SJCRH30 (cell line): Measurements from ENCODE around the gene RTP5. TPM values are rescaled to one million over a fixed set of nuclear protein-coding genes. Genes with fewer than 3 reads are reported as not detected.
"Not testable (repeated sequence)": the region's sequence is repeated elsewhere in the genome, so short reads cannot be mapped to it uniquely, and the experiment has no call there.

Experiments
- DNase-seq, 2 experiments: peaks; one replicate each; pipeline ENCODE4 v3.0.0-alpha.2; 2015 to 2020
- H3K27ac ChIP-seq: fragments of 250-450 bp; sonication (Bioruptor Pico); 2 replicates; pipeline ENCODE4 v1.5.1; 2020; ENCODE audit warnings: mild to moderate bottlenecking, moderate library complexity
- H3K27me3 ChIP-seq: fragments of 250-450 bp; sonication (Bioruptor Pico); 2 replicates; pipeline ENCODE4 v1.5.1; 2020; ENCODE audit warnings: mild to moderate bottlenecking, moderate library complexity
- H3K36me3 ChIP-seq: fragments of 250-450 bp; sonication (Bioruptor Pico); 2 replicates; pipeline ENCODE4 v1.5.1; 2020; ENCODE audit warnings: mild to moderate bottlenecking, moderate library complexity
- H3K4me1 ChIP-seq: fragments of 250-450 bp; sonication (Bioruptor Pico); 2 replicates; pipeline ENCODE4 v1.5.1; 2020; ENCODE audit warnings: mild to moderate bottlenecking, moderate library complexity
- H3K4me3 ChIP-seq: fragments of 250-450 bp; sonication (Bioruptor Pico); 2 replicates; pipeline ENCODE4 v1.5.1; 2020; ENCODE audit warnings: mild to moderate bottlenecking, moderate library complexity
- H3K9me3 ChIP-seq: fragments of 250-450 bp; sonication (Bioruptor Pico); replicated peaks from 2 replicates; pipeline ENCODE4 v1.5.1; 2020; ENCODE audit warnings: mild to moderate bottlenecking, moderate library complexity
- total RNA-seq: library from RNA; depleted of rRNA; stranded (reverse); fragments of >200 nt; shearing (Covaris generic); gene quantifications from 2 replicates; pipeline ENCODE4 v1.2.3, GENCODE V29; 2014; rRNA removed

The RTP5 gene
- not detected in 2 replicates for total RNA-seq

DNA sequence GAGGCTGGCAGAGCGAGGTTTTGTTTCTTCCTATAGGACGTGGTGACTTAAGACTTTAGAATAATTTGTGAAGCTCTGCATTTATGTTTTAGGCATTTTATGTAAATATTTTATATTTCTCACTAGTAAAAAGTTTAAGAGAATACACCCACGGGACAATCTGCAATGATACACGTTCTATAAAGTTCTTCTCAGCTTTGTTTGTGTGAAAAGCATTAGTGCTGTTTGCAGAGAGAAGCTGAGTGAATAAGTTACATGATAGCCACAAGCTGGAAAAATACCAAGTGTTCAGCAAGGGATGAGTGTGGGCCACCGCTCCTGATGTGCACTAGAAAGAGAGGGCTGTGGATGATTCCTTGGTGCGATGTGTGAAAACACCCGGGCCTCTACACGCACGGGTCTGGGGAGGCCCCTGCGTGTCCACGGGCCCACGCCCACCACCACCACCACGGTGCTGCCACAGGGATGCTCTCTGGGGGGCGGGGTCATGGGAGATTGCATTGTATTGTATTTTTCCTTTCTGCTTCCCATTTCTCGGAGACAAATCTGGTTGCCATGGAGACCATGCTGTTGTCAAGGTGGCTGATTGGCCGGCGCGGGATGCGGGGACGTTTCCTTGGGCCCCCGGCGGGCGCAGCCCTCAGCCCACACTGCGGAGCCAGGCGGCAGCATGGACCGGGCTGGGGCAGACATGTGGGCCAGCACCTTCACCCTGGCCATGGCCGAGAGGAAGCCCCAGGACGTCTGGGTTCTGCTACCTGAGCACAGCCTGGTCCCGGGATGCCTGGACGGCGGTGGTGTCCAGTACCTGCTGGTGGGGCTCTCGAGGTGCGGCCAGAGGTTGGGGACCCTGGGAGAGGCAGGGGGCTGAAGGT, at the start of gene RTP5:
Gene RTP5, plus strand, starts transcription at position 643 of the 875 bp plus-strand sequence. Its CDS starts 28 bp downstream, at position 671.
- H3K9me3 ChIP-seq, result peaks cover 4% of the 10 kb centered on the region; the same call in 1 of the 2 replicates
- H3K36me3 ChIP-seq, result no peaks in the 10 kb centered on the region
- H3K27ac ChIP-seq, result no peak within 1 kb of the TSS
- peaks cover 36% of the 10 kb centered on the region for H3K4me1 ChIP-seq
- H3K4me3 ChIP-seq, result no peak within 1 kb of the TSS
- no peak for DNase-seq
- peaks cover 13% of the 10 kb centered on the region; the same call in 1 of the 2 replicates for H3K27me3 ChIP-seq

DNA sequence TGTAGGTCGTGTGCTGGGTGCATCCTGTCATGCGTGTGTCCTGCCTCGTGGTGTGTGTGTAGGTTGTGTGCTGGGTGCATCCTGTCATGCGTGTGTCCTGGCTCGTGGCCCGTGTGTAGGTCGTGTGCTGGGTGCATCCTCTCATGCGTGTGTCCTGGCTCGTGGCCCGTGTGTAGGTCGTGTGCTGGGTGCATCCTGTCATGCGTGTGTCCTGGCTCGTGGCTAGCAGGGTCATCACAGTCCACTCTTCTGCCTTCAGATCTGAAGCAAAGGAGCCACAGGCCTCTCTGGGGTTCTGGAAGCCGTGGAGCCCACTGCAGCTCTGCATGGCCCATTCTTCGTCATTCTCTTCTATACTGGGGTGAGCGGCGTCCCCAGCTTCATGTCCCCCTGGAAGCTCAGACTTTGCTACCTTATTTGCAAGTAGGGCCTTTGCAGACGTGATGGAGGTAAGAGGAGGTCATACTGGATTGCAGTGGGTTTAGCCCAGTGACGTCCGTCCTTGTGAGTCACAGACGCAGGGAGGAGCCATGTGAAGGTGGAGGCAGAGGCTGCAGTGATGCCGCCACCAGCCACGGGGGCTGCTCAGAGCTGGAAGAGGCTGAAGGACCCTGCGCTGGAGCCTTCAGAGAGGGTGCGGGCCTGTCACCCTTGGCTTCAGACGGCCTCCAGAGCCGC, 49.4 kb upstream of the RTP5 start:
- H3K36me3 ChIP-seq, DNase-seq, H3K4me3 ChIP-seq, H3K27ac ChIP-seq, H3K27me3 ChIP-seq, H3K9me3 ChIP-seq, H3K4me1 ChIP-seq: not testable (repeated sequence)

DNA sequence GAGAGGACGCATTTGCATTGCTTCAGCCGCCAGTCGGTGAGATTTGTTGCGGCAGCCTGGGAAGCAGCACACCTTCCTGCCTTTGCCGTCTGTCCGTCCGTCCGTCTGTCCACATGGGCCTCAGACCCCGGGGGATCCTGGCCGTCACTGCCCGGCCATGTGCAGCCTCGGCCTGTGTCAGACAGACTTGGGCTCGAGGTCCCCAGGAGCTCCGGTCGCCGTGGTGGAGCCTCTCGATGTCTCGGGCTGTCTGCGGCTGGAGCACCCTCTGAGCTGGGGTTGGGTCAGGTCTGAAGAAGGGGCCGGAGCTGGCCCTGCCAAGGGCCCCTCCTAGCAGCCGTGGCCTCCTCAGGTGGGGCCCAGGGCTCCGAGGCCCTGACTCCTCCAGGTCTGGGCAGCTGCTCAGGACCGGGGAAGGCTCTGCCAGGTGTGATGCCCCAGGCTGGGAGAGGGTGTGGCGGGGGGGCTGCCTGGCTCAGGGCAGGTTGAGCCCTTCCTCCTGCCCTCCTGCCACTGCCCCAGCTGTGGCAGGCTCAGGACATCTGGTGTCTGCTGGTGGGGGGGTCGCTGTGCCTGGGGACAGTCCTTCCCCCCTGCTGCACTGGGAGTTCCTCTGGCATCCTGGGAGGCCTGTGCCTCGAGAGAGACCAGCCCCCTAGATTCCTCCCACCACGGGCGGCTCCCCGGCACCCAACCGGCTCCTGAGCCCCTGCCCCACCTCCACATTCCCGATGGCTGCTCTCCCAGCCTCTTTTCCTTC, 48.7 kb upstream of the RTP5 start:
- Histone ChIP-seq H3K36me3 (no peaks in the 10 kb centered on the region), H3K27ac (no peak overlapping the region), H3K4me3 (no peak overlapping the region), H3K4me1 (no peaks in the 10 kb centered on the region), H3K27me3 (no peaks in the 10 kb centered on the region), H3K9me3 (0 out of 2 replicates have a peak, but pooled peaks cover 3% of the 10 kb centered on the region)
- DNase-seq, result no peak

DNA sequence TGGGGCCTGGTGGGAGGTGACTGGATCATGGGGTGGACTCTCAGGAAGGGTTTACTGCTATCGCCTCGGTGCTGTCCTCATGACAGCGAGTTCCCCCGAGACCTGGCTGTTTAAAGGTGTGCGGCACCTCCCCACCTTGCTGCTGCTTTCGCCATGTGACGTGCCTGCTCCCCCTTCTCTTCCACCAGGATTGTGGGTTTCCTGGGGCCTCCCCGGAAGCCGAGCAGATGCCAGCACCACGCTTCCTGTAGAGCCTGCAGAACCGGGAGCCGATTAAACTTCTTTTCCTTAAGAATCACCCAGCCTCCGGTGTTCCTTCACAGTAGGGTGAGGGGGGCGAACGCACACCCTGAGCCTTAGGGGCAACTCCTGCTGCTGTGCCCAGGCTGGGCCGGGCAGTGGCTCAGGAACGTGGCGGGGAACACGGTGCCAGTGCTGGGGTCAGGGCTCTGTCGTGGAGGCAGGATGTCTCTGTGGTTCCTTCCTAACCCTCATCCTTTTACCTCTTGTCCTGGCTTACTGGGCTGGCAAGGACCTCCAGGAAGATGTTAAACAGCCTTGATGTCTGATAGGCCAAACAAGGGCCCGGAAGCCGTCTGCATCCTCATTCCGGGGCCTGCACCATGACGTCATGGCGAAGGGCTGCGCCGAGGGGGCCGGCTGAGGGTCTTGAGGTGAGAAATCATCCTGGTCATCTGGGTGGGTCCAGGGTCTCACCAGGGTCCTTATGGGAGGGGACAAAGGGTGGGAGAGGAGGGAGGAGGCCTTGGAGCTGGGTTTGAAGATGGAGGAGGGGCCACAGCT, 47.9 kb upstream of the RTP5 start:
- DNase-seq, result no peak
- H3K9me3 ChIP-seq, result 0 out of 2 replicates have a peak, but pooled peaks cover 3% of the 10 kb centered on the region
- H3K27me3 ChIP-seq, result no peaks in the 10 kb centered on the region
- H3K27ac ChIP-seq, result no peak overlapping the region
- H3K4me1 ChIP-seq, result no peaks in the 10 kb centered on the region
- H3K4me3 ChIP-seq, result no peak overlapping the region
- H3K36me3 ChIP-seq, result no peaks in the 10 kb centered on the region

DNA sequence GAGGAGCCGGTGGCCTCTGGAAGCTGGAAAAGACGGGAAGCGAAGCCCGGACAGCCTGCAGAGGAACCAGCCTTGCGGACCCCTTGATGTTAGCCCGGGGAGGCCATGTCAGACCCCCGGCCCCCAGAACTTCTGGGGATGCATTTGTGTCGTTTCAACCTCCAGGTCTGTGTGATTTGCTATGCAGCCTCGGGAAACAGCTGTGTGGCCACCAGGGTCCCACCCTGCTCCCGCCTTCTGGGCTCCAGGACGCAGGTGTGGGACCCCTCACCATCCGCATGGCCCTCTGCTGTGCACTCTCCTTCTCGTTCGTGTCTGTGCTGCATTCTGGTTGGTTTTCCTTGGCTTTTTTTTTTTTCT, 47.3 kb upstream of the RTP5 start:
- Histone ChIP-seq H3K4me1 (no peaks in the 10 kb centered on the region), H3K4me3 (no peak overlapping the region), H3K27ac (no peak overlapping the region), H3K36me3 (no peaks in the 10 kb centered on the region), H3K27me3 (no peaks in the 10 kb centered on the region), H3K9me3 (peaks cover 8% of the 10 kb centered on the region; the same call in 1 of the 2 replicates)
- DNase-seq, result no peak

DNA sequence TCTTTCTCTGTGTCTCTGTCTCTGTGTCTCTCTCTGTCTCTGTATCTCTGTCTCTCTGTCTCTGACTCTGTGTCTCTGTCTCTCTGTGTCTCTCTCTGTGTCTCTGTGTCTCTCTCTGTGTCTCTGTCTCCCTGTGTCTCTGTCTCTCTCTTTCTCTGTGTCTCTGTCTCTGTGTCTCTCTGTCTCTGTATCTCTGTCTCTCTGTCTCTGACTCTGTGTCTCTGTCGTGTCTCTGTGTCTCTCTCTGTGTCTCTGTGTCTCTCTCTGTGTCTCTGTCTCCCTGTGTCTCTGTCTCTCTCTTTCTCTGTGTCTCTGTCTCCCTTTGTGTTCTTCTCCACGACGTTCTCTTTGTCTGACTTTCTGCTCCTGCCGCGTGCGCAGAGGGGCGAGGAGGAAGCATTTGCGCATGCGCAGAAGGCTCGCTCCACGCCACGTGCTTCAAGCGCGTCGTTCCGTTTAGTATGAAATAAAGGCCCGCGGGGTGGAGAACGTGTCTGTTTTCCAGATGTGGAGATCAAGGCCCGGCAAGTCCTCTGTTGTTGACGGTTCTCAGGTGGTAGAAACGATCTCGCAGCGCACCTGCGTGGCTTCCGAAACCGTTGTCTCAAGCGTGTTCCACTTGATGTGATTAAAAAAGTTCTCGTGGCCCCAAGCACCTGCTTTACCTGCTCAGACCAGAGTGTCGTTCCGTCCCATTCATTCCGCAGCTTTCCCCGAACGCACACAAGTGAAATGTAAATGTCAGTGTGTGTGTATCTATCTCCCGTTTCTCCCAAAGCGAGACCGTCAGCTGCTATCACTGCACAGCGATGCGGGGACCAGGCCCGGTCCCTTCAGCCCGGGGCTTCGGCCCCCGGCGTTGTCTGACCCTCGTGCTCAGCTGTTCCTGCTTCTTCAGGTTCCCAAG, 45.7 kb upstream of the RTP5 start:
- H3K27ac ChIP-seq, DNase-seq, H3K27me3 ChIP-seq, H3K36me3 ChIP-seq, H3K4me1 ChIP-seq, H3K4me3 ChIP-seq: not testable (repeated sequence)
- H3K9me3 ChIP-seq, result peaks cover 11% of the 10 kb centered on the region; the same call in 1 of the 2 replicates

GRCh38 chr2:241827394-241827793, 42.1 kb upstream of the RTP5 start:
- no peak overlapping the region for H3K27ac ChIP-seq
- peaks cover 22% of the 10 kb centered on the region for H3K9me3 ChIP-seq
- H3K4me3 ChIP-seq, result no peak overlapping the region
- DNase-seq, result no peak
- no peaks in the 10 kb centered on the region for H3K4me1 ChIP-seq
- H3K27me3 ChIP-seq, result no peaks in the 10 kb centered on the region; the same call in 1 of the 2 replicates
- no peaks in the 10 kb centered on the region for H3K36me3 ChIP-seq

DNA sequence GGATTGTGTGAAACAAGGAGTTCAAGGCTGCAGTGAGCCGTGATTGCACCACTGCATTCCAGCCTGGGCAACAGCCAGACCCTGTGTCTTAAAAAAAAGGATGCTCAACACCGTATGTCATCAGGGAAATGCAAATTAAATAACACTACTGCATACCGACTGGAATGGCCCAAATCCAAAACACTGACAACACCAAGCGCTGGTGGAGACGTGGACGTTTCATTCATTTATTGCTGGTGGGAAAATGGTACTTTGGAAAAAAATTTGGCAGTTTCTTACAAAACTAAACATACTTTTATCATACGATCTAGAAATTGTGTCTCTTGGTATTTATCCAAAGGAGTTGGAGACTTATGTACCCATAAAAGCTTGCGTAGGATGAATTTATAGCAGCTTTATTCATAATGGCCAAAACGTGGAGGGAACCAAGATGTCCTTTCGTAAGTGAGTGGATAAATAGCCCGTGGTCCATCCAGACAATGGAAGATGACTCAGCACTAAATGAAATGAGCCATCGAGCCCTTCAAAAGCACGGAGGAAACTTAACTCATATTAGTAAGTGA, 36.3 kb upstream of the RTP5 start:
- Histone ChIP-seq H3K9me3 (peaks cover 11% of the 10 kb centered on the region; the same call in 1 of the 2 replicates), H3K4me1 (no peaks in the 10 kb centered on the region), H3K4me3 (no peak overlapping the region), H3K27ac (no peak overlapping the region), H3K27me3 (no peaks in the 10 kb centered on the region; the same call in 1 of the 2 replicates), H3K36me3 (no peaks in the 10 kb centered on the region)
- DNase-seq, result no peak

DNA sequence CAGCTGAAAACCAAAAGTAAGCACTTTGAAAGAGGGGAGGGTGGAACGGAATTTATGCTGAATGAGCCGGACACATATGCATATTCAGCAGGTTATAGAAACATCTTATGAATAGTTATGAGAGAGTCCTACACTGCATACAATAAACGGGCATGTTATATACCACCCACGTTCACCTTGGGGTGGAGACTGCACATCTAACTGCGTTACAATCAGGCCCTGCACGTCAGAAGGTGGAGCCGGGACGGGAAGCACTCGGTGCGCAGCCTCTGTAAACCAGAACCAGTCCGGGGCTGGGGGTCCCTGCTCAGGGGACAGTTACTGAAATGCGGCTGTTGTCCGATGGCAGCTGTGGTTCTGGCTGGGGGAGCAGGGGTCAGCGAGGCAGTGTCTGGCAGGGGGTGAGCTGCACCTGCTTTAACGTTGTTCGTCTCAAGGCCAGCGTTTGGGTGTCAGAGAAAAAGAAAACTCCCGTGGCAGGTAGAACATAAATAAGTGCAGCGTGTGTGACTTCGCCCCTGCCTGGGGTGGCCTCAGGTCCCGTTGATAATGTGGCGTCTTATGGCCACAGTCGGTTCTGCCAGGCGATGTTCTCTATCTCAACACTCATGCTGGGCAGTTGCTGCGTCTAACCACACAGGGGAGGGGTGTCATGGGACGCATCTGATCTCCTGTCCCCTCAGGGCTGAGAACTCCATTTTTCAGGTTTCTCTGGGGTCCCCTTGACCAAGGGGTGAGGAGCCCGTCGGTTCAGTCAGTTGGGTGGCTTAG, 35.6 kb upstream of the RTP5 start:
- H3K4me1 ChIP-seq, H3K27ac ChIP-seq, H3K4me3 ChIP-seq, H3K27me3 ChIP-seq, DNase-seq, H3K36me3 ChIP-seq: not testable (repeated sequence)
- H3K9me3 ChIP-seq, result peaks cover 11% of the 10 kb centered on the region; the same call in 1 of the 2 replicates

- no peaks in the 10 kb centered on the region for H3K4me1 ChIP-seq
- no peak overlapping the region for H3K4me3 ChIP-seq
- no peaks in the 10 kb centered on the region for H3K36me3 ChIP-seq
- DNase-seq, result no peak
- H3K9me3 ChIP-seq, result peaks cover 11% of the 10 kb centered on the region; the same call in 1 of the 2 replicates
- H3K27me3 ChIP-seq, result no peaks in the 10 kb centered on the region; the same call in 1 of the 2 replicates
- H3K27ac ChIP-seq, result no peak overlapping the region
Measured at GRCh38 chr2:241834527-241835210, 34.9 kb upstream of the RTP5 start.

GRCh38 chr2:241835611-241836010, 33.9 kb upstream of the RTP5 start:
- Histone ChIP-seq H3K27ac (no peak overlapping the region), H3K9me3 (peaks cover 5% of the 10 kb centered on the region; the same call in 1 of the 2 replicates), H3K36me3 (no peaks in the 10 kb centered on the region), H3K27me3 (no peaks in the 10 kb centered on the region; the same call in 1 of the 2 replicates), H3K4me3 (no peak overlapping the region), H3K4me1 (no peaks in the 10 kb centered on the region)
- no peak for DNase-seq

DNA sequence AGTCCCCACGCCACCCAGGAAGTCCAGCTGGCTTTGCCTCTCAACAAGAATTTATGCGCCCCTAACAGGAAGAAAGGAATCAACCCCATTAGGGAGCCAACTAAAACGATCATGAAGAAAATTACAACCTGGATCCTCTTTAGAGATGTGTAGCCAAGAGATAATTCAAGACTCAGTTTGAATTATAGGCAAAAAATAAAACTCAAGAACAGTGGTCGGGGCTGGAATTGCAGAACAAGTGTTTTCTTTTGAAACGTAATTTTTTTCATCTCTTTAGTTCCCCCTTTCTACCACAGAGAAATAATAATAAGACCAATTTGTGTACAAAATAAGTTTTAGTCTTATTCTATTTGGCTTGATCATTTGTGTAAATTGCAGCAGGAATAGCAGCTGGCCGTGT, 33.2 kb upstream of the RTP5 start:
- Histone ChIP-seq H3K36me3 (no peaks in the 10 kb centered on the region), H3K27ac (no peak overlapping the region), H3K27me3 (no peaks in the 10 kb centered on the region; the same call in 1 of the 2 replicates), H3K9me3 (peaks cover 4% of the 10 kb centered on the region; the same call in 1 of the 2 replicates), H3K4me3 (no peak overlapping the region), H3K4me1 (no peaks in the 10 kb centered on the region)
- no peak for DNase-seq
